Large intestine (tissue), 3 donors: ENCODE measurements around the gene STAG2. TPM values are rescaled to one million over a fixed set of nuclear protein-coding genes. Genes with fewer than 3 reads are reported as not detected.
A peak's percentile ranks its signal among the peaks of the same experiment; 100 is the strongest.

Source experiments
- DNase-seq, 2 donors: peaks; one replicate each; pipeline versions ENCODE4 v3.0.0 to v3.0.0-alpha.2; 2013
- H3K27ac ChIP-seq: one replicate; pipeline ENCODE4 v1.5.1; 2013; ENCODE audit warnings: low read length
- H3K27me3 ChIP-seq: 2 replicates; pipeline ENCODE4 v1.6.1; 2013; ENCODE audit warnings: low read length; ENCODE audit not compliant: control insufficient read depth, insufficient read depth
- H3K36me3 ChIP-seq: 2 replicates; pipeline ENCODE4 v1.6.1; 2013; ENCODE audit warnings: low read length; ENCODE audit not compliant: control insufficient read depth, insufficient read depth
- H3K4me1 ChIP-seq: one replicate; pipeline ENCODE4 v1.6.1; 2013; ENCODE audit warnings: low read length; ENCODE audit not compliant: control insufficient read depth, insufficient read depth
- H3K4me3 ChIP-seq: one replicate; pipeline ENCODE4 v1.5.1; 2013; ENCODE audit warnings: low read length
- H3K9me3 ChIP-seq: one replicate; pipeline ENCODE4 v1.6.1; 2013; ENCODE audit warnings: mild to moderate bottlenecking, low read depth, low read length, moderate library complexity; ENCODE audit not compliant: control insufficient read depth
- WGBS: methylation state at CpG from one replicate; pipeline ENCODE4 v1.1.5; 2013; ENCODE audit warnings: low lambda C conversion rate; ENCODE audit not compliant: insufficient coverage; 5-methylcytosine and 5-hydroxymethylcytosine counted together
- polyA plus RNA-seq: library from polyadenylated mRNA; unstranded; fragments of 120-200 nt; gene quantifications from one replicate; pipeline ENCODE4 v1.2.1, GENCODE V29; 2013

The STAG2 gene
- polyA plus RNA-seq, 1 donor: 70.0 TPM

DNA sequence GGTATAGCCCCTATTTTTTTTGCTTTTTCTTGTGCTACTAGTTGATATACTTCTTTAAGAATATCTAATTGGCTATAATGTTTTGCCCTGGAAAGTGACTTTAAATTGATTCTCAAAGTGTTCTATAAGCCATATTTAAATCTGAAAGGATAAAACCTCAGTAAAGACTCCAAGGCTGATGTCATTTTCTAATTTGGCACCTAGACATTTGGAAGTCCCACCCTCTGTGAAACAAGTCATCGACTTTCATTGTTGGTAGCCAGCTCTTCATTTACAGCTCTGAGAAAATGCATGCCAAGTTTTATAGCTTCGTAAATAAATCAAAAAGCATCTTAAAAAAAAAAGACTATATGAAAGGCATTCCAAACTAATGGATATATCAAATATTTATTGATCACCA, 18.0 kb upstream of the STAG2 start:
- no peaks in the 10 kb centered on the region for H3K4me1 ChIP-seq
- H3K4me3 ChIP-seq: no peak overlapping the region
- no peak overlapping the region for H3K27ac ChIP-seq
- no peaks in the 10 kb centered on the region for H3K36me3 ChIP-seq
- no peaks in the 10 kb centered on the region for H3K9me3 ChIP-seq
- WGBS: no CpG with 5 or more reads among the region's 2 CpGs
- DNase-seq: no peak
- no peaks in the 10 kb centered on the region for H3K27me3 ChIP-seq

DNA sequence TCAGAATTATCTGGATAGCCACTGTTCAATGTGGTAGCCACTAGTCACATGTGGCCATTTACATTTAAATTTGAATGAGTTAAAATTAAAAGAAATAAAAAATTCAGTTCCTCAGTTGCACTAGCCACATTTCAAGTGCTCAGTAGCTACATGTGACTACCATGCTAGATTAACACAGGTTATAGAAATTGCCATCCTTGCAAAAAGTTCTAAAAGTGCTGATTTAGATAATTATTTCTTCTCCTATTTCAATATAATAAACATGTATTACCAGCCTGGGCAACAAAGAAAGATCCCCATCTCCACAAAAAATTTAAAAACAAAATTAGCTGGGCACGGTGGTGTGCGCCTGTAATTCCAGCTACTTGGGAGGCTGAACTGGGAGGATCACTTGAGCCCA, 11.7 kb upstream of the STAG2 start:
- H3K9me3 ChIP-seq: no peaks in the 10 kb centered on the region
- H3K36me3 ChIP-seq: no peaks in the 10 kb centered on the region
- no peak for DNase-seq
- WGBS: no CpG with 5 or more reads among the region's 2 CpGs
- H3K4me3 ChIP-seq: no peak overlapping the region
- no peak overlapping the region for H3K27ac ChIP-seq
- H3K4me1 ChIP-seq: peaks cover 3% of the 10 kb centered on the region
- H3K27me3 ChIP-seq: no peaks in the 10 kb centered on the region

DNA sequence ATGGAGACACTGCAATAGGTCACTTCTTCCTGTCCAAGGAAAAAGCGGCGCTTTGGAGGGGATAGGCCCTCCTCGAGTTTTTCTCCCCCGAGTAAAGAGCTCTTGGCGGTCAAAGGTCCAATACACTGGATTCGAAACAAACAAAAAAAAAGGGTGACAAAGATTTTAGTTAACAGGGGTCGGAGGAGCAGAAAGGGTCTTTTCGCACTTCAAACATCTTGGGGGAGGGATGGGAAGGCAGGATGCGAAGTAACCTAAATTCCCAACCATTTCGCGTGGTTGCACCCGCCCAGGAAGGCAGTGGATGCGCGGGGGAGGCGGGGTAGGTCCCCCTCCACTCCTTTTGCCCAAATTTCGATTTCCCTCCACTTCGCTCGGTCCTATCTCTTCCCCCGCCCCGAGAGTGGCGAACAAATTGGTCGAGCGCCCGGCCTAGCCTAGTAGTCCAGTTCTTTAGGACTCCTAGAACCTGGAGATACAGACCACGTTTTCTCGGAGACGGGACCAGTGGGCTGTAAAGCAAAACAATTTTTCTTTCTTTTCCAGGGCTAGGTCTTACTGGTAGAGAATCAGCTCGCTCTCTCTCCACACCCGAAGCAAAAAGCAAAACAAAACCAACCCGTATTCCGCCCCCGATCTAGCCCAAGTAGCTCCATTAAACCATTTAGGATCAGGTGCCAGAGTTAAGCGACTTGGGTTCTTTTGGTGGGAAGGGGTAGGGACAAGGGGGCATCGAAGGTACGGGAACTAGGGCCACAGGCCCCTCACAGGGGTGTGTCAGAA, 2.0 kb upstream of the STAG2 start:
- peak in 1 of 2 donors; percentile 59 for DNase-seq
- H3K27ac ChIP-seq: peak overlapping the region; percentile 97
- WGBS: no CpG with 5 or more reads among the region's 35 CpGs
- no peaks in the 10 kb centered on the region for H3K4me1 ChIP-seq
- no peaks in the 10 kb centered on the region for H3K27me3 ChIP-seq
- H3K9me3 ChIP-seq: no peaks in the 10 kb centered on the region
- H3K4me3 ChIP-seq: peak overlapping the region; percentile 75
- no peaks in the 10 kb centered on the region for H3K36me3 ChIP-seq

DNA sequence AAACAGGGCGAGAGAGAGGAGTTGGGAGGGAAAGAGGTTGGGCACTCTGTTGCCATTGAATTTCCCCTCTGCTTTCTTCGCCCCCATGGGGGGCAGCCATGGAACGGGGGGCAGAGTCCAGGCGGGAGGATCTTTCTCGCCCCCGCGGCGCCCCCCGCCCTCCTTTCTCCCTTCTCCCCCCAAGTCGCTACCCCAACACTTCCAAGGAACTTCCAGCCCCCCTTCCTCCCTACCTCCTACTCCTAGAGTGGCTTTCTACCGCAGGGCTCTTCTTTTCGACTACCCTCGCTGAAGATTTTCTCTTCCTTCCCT, 594 bp upstream of the STAG2 start:
- peak overlapping the region; percentile 58 for H3K4me3 ChIP-seq
- no CpG with 5 or more reads among the region's 13 CpGs for WGBS
- no peak for DNase-seq
- no peaks in the 10 kb centered on the region for H3K27me3 ChIP-seq
- H3K36me3 ChIP-seq: no peaks in the 10 kb centered on the region
- H3K4me1 ChIP-seq: no peaks in the 10 kb centered on the region
- peak overlapping the region; percentile 100 for H3K27ac ChIP-seq
- H3K9me3 ChIP-seq: no peaks in the 10 kb centered on the region

DNA sequence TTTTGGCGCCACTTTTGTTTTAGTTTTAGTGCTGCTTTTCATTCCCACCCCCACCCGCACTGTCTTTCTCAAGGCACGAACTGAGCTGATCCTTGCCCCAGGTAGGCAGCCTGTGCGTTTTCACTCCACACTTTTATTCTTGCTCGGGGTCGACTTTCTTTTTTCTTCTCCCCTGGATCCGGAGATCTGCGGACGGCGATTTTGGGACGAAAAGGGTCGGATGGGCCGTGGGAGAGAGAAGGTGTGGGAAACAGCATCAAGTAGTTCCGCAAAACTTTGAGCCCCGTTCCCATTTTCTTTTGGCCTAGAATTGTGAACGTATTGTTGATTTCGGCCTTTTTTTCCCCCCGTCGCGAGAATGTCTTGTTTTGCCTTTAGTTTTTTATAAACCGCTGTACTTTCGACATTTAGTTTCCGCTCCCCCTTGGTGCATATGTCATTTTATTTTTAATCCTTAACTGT, 531 bp downstream of the STAG2 start:
- Histone ChIP-seq H3K9me3 (no peaks in the 10 kb centered on the region), H3K36me3 (no peaks in the 10 kb centered on the region), H3K27ac (peak overlapping the region; percentile 100), H3K4me1 (no peaks in the 10 kb centered on the region), H3K4me3 (peak overlapping the region; percentile 58), H3K27me3 (no peaks in the 10 kb centered on the region)
- no CpG with 5 or more reads among the region's 23 CpGs for WGBS
- no peak for DNase-seq

DNA sequence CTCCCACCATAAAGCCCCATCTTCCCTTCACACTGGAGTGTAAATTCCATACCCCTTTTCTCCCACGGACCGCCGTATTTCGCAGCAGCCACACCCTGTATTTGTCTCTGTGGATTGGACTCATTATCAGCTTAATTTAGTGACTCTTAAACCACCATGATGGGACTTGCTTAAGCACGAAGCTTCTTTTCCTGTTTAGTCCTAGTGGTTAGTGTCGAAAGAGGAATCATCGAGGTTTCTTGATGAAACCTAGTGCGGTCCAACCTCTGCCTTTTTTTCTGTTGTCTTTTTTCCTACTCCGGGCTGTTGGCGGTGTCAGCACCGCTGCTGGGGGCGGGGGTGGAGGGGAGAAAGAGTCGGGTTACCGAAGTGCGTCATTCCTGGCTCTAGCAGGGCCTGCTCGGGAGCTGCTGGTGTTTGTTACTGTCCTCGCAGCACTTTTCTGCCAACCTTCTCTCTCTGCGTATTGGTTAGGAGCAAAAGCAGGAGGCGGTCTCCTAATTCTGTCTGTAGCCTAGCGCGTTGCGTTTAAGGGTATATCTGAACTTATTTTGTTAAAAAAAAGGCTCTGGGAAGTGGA, 1.4 kb downstream of the STAG2 start:
- DNase-seq: peak; percentile 88 to 89
- H3K9me3 ChIP-seq: no peaks in the 10 kb centered on the region
- H3K36me3 ChIP-seq: no peaks in the 10 kb centered on the region
- H3K4me3 ChIP-seq: peak overlapping the region; percentile 58
- no peaks in the 10 kb centered on the region for H3K4me1 ChIP-seq
- no CpG with 5 or more reads among the region's 22 CpGs for WGBS
- H3K27ac ChIP-seq: peak overlapping the region; percentile 100
- no peaks in the 10 kb centered on the region for H3K27me3 ChIP-seq

DNA sequence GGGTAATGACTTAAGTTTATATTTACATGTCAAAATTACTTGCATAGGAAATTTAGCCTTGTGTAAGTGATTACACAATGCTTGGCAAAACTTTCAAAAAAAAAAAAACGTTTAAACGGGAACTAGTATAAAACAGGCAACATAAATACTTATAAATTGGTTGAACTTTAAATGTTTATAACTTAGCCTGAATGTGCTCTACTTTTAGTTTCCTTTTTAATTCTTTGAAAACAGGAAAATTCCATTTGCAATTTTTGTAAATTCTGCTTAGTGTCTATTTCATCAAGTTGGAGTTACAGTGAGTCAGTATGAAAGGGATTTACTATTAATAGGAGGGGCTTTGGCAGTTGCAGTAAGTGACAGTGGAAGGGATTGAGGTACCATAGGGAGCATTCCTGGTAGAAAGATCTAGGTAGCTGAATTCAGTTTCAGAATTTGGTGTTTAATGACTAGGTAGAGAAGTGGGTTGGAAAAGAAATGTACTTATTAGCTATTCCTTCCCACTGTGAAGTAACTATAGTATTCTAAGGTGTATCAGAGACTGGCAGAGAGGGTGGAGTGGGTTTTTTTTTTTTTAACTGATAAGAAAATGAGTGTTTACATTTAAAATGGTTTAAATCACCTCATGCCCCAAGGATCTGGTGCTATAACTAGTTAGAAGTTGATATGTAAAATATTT, 2.8 kb downstream of the STAG2 start:
- no peaks in the 10 kb centered on the region for H3K9me3 ChIP-seq
- H3K4me3 ChIP-seq: peak overlapping the region; percentile 58
- no peaks in the 10 kb centered on the region for H3K27me3 ChIP-seq
- no CpG with 5 or more reads among the region's 2 CpGs for whole genome bisulfite sequencing
- H3K4me1 ChIP-seq: no peaks in the 10 kb centered on the region
- peak overlapping the region; percentile 100 for H3K27ac ChIP-seq
- H3K36me3 ChIP-seq: no peaks in the 10 kb centered on the region
- DNase-seq: no peak

DNA sequence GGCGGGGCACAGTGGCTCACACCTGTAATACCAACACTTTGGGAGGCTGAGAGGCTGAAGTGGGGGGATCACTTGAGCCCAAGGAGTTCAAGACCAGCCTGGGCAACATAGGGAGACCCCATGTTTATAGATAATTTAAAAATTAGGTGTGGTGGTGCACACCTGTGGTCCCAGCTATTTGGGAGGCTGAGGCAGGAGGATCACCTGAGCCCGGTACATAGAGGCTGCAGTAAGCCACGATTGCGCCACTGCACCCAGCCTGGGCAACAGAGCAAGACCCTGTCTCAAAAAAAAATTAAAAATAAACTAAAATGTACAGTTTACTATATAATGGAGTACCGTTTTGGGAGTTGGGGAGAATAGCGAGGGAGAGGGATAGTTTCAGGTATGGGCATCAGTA, 4.2 kb downstream of the STAG2 start:
- Histone ChIP-seq H3K27ac (no peak overlapping the region), H3K36me3 (no peaks in the 10 kb centered on the region), H3K4me3 (no peak overlapping the region), H3K9me3 (no peaks in the 10 kb centered on the region), H3K4me1 (no peaks in the 10 kb centered on the region), H3K27me3 (no peaks in the 10 kb centered on the region)
- no peak for DNase-seq
- WGBS: 90% methylated on average over 2 of the region's 6 CpGs

DNA sequence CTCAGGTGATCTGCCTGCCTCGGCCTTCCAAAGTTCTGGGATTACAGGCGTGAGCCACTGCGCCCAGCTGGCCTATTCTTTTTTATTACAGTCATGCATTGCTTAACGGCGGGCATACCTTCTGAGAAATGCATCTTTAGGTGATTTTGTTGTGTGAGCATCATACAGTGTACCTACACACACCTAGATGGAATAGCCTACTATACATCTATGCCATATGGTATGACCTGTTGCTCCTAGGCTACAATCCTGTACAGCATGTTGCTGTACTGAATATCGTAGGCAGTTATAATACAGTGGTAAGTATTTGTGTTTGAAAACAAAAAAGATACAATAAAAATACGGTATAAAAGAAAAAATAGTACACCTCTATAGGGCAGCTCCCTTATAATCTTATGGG, 6.0 kb downstream of the STAG2 start:
- DNase-seq: no peak
- no peaks in the 10 kb centered on the region for H3K27me3 ChIP-seq
- no peaks in the 10 kb centered on the region for H3K4me1 ChIP-seq
- no peak overlapping the region for H3K4me3 ChIP-seq
- H3K27ac ChIP-seq: no peak overlapping the region
- no CpG with 5 or more reads among the region's 7 CpGs for WGBS
- no peaks in the 10 kb centered on the region for H3K9me3 ChIP-seq
- H3K36me3 ChIP-seq: no peaks in the 10 kb centered on the region

DNA sequence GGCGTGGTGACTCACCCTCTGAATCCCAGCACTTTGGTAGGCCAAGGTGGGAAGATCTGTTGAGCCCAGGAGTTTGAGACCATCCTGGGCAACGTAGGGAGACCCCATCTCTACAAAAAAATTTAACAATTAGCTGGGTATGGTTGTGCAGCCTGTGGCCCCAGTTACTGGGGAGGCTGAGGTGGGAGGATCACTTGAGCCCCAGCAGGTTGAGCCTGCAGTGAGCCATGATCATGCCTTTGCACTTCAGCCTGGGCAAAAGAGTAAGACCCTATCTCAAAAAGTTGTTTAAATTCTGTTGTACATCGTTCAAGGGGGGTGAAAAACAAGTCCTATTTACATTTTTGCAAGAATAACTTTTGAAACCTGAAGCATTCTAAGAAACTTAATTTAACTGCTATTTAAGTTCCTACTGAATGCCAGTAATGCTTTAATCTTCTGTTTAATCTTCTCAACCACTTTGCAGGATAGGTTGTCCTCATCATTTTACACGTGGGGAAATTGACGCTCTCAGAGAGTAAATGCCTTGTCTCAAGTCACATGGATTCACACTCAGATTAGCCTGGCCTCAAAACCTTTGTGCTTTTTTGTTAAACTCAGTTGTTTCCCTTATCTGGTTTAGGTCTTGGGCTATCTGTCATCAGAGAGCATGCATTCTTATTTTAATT, 7.0 kb downstream of the STAG2 start:
- no peak overlapping the region for H3K27ac ChIP-seq
- no peaks in the 10 kb centered on the region for H3K4me1 ChIP-seq
- no peaks in the 10 kb centered on the region for H3K36me3 ChIP-seq
- H3K27me3 ChIP-seq: no peaks in the 10 kb centered on the region
- DNase-seq: no peak
- no CpG with 5 or more reads among the region's 5 CpGs for whole genome bisulfite sequencing
- no peaks in the 10 kb centered on the region for H3K9me3 ChIP-seq
- no peak overlapping the region for H3K4me3 ChIP-seq
